Measurements from ENCODE around the gene KHDC4.
"Not testable (repeated sequence)": the region's sequence is repeated elsewhere in the genome, so short reads cannot be mapped to it uniquely, and the experiment has no call there.

Gene KHDC4

DNA sequence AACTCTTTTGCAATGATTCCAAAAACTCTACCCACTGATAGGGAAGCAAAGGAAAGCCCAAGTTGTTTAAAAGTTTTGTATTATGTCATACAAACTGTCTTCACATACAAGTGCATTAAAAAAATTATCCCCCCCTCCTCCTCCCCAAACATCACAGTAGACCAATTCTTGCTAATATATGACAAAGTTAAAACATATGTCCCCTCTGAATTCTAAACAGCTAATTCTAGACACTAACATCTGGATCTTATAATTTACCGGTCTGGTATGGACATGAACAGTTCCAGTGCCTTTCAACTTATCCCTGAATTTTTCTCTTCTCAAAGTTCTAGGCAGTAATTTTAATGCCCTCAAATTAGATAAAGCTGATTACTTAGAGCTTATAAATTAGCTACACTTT lies 36.5 kb downstream of the KHDC4 start:
- no peak for DNase-seq

DNA sequence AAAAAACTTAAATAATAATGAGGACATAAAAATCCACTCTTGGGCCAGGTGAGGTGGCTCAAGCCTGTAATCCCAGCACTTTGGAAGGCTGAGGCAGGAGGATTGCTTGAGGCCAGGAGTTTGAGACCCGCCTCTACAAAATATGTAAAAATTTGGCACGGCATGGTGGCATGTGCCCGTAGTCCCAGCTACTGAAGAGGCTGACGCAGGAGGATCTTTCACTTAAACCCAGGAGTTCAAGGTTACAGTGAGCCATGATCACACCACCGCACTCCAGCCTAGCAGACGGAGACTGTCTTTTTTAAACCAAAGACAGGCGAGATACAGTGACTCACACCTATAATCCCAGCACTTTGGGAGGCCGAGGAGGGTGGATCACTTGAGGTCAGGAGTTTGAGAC lies 37.7 kb downstream of the KHDC4 start:
- DNase-seq = not testable (repeated sequence)

DNA sequence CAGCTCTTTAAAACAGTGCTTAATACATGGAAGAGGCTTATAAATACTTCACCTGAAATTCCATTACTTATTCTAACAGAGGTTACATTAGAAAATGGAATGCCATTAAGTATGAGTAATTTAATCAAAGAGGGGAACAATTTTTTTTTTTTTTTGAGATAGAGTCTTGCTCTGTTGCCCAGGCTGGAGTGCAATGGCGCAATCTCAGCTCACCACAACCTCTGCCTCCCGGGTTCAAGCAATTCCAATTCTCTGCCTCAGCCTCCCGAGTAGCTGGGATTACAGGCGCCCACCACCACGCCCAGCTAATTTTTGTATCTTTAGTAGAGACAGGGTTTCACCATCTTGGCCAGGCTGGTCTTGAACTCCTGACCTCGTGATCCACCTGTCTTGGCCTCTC lies 38.6 kb downstream of the KHDC4 start:
- not testable (repeated sequence) for DNase-seq

- peak; percentile 36 for DNase-seq
Measured at GRCh38 chr1:155893389-155894142, 40.6 kb downstream of the KHDC4 start.

GRCh38 chr1:155892796-155893195 lies 41.4 kb downstream of the KHDC4 start:
- DNase-seq = no peak

GRCh38 chr1:155890251-155890650 lies 44.0 kb downstream of the KHDC4 start:
- no peak for DNase-seq

- DNase-seq = no peak
Measured at GRCh38 chr1:155889566-155889965, 44.6 kb downstream of the KHDC4 start.

GRCh38 chr1:155888481-155888880 lies 45.7 kb downstream of the KHDC4 start:
- no peak for DNase-seq

- no peak for DNase-seq
Measured at GRCh38 chr1:155884982-155885381, 49.2 kb downstream of the KHDC4 start.

DNA sequence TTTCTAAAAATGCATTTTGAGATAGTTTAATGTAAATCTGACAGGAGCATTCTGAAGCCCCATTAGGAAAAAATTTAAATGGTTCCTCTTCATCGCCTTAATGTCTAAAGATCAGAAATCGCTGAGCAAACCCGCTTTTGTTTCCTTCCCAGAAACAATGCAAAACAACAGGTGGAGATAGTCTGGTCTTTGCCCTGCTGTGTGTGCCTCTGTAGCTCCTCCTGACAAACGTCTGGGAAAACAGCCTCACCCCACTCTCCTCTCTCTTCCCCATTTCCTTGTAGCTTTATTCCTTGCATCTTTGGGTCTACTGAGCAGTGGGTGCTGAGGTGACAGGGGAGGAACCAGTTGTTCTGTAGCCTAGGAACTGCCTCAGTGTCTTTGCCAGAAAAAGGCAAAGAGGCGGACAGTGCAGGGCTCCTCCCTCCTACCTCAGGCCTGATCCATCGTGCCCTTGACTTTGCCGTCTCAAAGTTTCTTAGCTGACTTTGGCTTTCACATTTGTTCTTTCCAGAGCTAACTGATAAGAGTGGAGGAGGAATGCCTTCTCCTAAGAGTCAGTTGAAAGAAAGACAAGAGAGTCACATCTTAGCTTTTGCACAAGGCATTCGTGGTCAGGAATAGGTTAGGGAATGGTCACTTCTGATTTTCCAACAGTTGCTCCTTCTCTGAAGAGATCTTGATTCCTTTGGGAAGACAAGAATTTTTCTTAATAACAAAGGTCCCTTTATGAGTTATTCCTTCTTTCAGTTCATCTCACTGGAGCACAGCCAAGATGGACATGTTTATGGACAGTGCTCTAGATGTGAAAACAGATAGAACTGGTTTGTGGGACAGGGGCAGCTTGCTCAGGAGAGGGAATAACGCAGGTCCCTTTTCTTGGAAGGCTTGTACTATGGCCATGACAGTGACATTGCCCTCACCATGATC lies 49.9 kb downstream of the KHDC4 start:
- DNase-seq = no peak

DNA sequence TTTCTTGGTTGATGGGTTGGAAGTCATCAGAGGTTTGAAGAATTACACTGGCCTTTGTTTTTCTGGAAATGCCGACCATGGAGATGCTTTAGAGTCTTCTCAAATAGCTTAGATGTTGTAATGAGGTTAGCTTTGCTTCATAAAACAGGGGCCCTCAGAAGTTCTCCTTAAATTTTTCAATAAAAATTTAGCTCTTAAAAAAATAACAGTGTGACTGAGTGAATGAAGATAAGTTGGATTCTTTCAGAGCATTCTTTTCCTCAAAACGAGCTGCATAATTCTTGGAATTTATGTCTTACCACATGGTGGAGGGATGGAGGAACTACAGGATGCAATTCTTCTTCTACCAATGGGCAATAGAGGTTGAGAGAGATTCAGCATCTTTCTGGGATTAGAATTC lies 51.4 kb downstream of the KHDC4 start:
- no peak for DNase-seq

- DNase-seq = no peak
Measured at GRCh38 chr1:155882235-155882634, 52.0 kb downstream of the KHDC4 start.

DNA sequence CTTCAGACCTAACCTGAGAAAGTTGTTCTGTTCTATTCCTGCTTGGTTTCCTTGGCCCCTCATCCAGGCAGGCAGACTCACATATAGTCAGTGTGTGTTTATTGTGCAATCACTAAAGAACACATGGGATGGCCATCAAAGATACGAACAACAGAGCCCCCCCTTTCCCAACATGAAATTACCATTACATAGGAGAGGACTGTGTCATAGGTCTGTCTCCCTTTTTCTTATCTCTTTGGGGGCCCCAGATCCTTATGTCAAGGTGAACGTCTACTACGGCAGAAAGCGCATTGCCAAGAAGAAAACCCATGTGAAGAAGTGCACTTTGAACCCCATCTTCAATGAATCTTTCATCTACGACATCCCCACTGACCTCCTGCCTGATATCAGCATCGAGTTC lies 53.3 kb downstream of the KHDC4 start:
- no peak for DNase-seq

DNA sequence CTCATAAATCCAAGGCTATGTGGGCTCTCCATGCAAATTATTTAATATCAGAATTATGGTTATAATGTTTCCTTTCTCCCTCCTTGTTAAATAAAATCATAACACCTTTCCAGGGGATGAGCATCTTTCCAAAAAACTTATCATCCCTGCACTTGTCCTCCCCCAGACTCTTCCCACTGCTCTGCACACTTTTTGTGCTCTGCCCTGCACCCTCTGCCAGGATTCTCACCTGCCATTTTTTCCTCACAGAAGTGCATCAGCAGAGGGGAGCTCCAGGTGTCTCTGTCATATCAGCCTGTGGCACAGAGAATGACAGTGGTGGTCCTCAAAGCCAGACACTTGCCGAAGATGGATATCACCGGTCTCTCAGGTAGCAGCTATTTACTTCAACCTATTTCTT lies 54.0 kb downstream of the KHDC4 start:
- DNase-seq = no peak

DNA sequence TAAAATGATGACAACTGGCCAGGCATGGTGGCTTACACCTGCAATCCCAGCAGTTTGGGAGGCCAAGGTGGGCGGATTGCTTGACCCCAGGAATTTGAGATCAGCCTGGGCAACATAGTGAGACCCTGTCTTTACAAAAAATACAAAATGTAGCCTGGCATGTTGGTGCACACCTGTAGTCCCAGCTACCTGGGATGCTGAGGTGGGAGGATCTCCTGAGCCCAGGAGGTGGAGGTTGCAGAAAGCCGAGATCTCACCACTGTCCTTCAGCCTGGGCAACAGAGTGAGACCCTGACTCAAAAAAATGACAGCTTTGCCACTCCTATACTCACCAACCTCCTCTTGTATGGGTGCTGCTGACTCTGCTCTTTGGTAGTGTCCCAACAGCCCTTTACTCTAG lies 56.3 kb downstream of the KHDC4 start:
- no peak for DNase-seq

- DNase-seq = peak; percentile 47
Measured at GRCh38 chr1:155873860-155874259, 60.4 kb downstream of the KHDC4 start.

DNA sequence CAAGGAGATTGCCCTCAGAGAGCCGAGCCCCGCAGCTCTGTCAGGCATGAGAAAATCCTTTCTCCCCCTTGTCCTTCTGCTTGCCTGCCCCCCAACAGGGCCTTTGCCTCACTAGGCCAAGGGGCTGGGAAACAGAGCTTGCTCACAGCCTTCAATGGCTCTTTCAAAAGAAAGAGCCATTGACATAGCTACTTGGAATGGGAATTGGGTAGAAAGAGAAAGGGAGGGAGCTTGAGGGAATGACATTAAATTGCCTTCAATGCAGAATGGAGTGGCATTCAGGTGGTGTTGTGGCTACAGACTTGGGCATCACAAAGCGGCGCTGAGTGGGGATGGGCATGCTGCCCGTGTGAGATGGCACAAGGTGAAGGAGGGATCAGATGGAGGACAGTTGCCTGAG lies 61.7 kb downstream of the KHDC4 start:
- DNase-seq = no peak

DNA sequence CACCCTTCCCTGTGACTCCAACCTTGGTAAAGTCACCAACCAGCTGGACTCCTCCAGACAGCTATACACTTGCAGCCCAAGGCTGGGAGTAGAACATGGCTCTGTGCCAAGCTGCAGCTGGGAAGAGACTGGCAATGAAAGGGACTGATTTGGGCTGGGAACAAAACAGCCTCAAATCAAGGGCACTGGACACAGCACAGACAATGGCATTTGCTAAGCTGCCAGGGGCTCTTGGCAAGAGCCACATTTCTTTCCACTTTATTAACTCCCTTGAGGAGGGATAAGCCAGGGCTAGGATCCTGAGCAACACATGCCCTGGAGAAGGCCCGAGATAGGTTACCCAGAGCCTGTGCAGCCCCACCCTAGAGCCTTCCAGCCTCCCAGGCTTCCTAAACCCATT lies 62.8 kb downstream of the KHDC4 start:
- DNase-seq = peak; percentile 66

DNA sequence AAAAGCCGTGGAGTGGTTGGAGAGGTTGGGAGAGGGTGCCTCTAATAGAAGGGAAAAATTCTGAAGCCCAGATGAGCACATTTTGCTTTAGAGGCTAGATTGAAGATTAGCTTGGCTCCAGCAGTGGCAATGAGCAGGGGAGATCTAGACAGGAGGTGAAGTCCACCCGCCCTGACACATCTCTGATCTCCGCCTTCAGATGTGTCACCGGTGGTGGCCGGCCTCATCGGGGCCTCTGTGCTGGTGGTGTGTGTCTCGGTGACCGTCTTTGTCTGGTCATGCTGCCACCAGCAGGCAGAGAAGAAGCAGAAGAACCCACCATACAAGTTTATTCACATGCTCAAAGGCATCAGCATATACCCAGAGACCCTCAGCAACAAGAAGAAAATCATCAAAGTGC lies 66.4 kb downstream of the KHDC4 start:
- DNase-seq = no peak

DNA sequence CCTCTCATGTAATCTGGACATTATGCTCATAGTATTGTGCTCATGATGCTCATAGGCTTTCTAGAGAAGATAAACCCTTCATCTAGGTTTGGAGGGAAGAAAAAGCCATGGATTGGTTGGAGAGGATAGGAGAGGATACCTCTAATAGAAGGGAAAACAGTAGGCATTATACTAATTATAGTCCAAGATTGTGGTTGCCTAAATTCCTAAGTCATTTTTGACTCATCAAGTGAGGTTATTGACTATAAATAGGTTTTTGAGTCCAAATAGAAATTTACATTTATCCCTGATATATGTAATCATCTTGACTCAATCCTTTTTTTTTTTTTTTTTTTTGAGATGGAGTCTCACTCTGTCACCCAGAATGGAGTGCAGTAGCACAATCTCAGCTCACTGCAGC lies 69.8 kb downstream of the KHDC4 start:
- DNase-seq = no peak
